D341Med (cell line): Measurements from ENCODE around the gene HSPA1A.
A peak's percentile ranks its signal among the peaks of the same experiment; 100 is the strongest.
"Not testable (repeated sequence)": the region's sequence is repeated elsewhere in the genome, so short reads cannot be mapped to it uniquely, and the experiment has no call there.

ENCODE experiments used
- DNase-seq: peaks from one replicate; pipeline ENCODE4 v3.0.0; 2012; ENCODE audit warnings: low spot score

Gene HSPA1A

DNA sequence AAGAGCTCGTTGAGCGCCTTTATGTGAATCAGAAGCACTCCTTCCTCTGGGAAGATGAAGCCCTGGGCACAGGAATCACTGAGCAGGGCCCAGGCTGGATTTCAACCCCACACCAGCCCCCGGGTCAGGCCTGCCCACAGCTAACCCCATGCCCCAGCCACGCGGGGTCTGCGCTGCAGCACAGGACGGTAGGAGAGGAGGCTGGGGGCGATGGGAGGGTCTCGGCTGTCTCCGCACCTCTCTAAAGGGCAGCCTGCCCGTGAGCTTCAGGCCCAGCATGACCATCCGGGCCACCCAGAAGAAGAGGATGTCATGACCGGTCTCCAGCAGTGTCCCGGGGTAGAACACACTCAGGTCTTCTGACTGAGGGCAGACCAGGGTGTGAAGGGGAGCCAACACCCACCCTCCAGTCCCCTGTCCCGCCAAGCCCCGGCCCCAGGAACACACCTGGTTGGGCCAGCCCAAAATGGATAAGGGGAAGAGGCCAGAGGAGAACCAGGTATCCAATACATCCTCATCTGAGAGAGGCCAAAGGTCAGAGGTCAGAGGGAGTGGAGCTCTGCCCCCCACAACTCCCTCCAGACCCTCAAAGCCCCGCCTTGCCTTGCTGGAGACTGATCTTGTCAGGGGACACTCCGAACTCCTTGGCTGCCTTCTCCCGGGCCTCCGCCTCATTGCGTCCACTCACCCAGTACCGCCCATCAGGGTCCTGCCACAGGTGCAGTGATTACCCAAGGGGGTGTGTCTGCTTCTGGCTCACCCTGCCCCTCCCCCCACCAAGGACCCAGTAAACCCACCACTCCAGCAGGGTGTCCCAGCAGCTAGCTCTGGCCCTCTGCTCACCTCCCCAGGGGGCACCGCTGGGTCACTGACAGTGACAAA lies 33.9 kb upstream of the HSPA1A start:
- DNase-seq: no peak

GRCh38 chr6:31782126-31782855 lies 33.1 kb upstream of the HSPA1A start:
- DNase-seq: no peak

DNA sequence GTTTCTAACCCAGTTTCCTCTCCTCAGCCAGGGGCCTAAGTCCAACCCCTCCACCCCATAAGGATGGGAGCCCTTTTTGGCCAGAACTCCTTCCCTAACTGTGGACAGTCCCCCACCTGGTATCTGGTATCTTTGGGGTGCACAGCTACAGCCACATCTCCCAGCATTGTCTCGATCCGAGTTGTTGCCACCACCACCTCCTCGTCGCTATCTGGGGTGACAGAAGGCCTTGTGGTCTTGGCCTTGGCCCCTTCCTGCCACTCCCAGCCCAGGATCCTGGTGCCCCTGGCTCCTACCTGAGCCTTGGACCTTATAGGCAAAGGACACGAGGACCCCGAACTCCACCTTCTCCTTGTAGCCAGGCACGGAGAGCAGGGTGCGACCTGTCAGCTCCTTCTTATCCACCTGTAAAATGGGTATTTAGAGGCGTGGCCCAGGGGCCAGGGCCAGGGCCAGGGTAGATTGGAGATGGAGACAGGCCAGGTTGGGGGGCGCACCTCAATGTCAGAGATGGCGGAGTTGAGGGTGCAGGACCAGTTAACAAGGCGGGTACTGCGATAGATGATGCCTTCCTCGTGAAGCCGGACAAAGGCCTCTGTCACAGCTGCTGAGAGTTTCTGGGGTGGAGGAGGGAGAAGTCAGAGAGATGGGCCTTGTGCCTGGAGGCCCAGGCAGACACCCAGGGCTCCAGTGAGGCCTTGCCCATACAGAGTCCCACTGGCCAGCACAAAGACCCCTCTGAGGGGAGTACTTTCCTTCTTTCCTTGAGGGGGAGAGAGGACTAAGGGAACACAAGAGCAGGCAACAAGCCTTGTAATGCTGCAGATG lies 31.0 kb upstream of the HSPA1A start:
- peak; percentile 8 for DNase-seq

GRCh38 chr6:31785475-31785874 lies 29.9 kb upstream of the HSPA1A start:
- DNase-seq: no peak

DNA sequence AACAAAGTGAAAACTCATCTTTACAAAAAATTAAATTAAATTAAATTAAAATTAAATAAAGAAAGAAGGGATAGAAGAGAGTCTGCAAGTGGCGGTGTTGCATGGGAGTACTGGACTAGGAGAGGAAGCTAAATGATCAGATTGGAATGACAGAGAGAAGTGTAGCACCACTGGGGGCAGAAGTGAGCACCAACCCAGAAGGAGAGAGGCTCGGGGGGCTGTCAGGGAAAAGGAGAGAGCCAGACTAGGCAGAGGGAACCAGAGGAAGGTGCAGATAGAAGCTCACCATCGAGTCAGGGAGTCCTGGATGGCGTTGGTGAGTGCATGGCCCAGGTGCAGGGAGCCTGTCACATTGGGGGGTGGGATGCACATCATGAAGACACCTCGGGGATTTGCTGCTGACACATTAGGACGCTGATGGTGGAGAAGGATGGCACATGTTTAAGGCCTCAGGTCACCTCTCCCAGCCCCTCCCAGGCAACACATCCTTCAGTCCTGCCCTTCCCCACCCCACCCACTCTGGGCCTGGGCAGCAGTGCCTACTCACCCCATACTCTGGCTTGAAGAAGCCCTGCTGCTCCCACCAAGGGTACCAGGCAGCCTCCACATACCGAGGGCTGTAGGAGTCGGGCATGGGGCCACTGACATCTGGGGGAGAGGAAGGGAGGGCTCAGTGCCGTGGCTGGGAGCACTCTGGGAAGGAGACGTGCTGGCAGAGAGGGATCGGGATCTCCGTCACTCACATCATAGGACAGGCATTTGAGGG lies 23.8 kb upstream of the HSPA1A start:
- DNase-seq: peak; percentile 81

- no peak for DNase-seq
Observed at GRCh38 chr6:31792090-31792374, 23.3 kb upstream of the HSPA1A start.

GRCh38 chr6:31792761-31793171 lies 22.6 kb upstream of the HSPA1A start:
- no peak for DNase-seq

- not testable (repeated sequence) for DNase-seq
Observed at GRCh38 chr6:31793927-31794245, 21.5 kb upstream of the HSPA1A start.

DNA sequence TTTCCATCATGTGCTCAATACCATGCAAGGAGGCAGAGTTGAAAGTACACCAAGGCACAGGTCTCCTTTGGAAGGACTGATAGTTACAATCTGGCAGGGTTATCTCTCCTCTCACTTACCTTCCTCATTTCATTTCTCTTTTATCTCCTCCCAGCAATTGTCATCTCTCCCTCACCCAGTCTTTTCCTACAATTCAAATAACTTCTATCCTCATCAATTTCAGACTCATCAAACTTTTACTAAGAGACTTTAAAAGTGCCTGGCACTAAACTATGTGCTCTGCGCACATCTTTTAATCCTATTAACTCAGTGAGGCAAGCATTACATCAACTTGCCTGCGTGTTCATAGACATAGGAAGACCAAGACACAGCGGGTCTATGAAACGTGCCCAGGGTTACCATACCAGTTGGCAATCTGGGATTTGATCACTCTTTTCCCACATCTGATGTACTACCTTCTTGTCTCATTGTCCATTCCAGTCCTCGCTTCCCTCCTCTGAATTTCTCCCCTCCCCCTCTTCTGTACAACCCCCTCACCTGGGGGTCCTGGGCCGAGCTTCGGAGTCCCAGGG lies 21.0 kb upstream of the HSPA1A start:
- peak; percentile 61 for DNase-seq

- peak; percentile 52 for DNase-seq
Observed at GRCh38 chr6:31794866-31795615, 20.3 kb upstream of the HSPA1A start.

DNA sequence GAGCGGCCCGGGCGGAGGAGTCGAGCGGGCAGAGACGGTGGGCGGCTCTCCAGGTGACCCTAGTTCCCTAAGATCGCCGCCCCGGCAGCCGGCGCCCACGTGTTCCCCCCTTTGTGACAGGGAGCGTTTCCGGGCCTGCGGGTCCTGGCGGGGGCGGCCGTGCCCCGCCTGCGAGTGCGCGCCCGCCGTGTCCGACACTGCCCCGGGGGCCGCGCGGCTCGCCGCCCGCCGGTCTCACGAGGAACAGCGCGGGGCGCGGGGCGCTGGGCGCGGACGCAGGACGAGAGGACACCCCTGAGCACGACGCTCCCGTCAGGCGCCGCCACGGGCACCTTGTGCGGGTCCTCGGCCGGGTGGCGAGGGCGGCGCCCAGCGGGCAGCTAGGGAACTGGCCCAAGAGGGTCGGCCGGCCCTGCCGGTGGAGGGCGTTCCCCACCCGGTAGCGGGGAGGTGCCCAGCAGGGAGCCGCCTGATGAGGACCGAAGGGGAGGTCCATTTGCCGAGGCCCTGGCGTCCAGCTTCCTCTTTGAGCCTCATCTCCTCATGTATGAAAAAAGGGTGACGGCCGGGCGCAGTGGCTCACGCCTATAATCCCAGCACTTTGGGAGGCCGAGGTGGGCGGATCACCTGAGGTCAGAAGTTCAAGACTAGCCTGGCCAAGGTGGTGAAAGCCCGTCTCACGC lies 19.6 kb upstream of the HSPA1A start, which contains the start of gene VARS1:
TSS of gene VARS1 (minus strand) at position 137 of the 683 bp plus-strand sequence. CDS start 535 bp downstream, outside the sequence.
- DNase-seq: peak; percentile 97

DNA sequence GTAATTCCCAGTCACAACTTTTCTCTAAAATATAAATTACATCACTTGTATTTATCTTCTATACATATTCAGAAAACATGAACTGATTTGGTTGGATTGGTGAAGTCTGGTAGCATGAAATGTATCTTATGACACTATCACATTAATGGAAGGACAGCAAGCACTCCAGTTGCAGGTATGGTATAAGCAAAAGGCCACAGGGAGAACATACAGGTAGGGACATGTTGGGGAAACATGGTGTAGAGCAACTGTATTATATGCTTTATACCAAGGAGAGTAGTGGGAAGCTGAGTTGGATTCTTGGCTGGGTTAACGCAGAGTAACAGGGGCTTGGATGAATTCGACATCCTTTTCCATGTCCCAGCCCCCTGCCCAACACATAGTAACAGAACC lies 18.4 kb upstream of the HSPA1A start:
- no peak for DNase-seq

DNA sequence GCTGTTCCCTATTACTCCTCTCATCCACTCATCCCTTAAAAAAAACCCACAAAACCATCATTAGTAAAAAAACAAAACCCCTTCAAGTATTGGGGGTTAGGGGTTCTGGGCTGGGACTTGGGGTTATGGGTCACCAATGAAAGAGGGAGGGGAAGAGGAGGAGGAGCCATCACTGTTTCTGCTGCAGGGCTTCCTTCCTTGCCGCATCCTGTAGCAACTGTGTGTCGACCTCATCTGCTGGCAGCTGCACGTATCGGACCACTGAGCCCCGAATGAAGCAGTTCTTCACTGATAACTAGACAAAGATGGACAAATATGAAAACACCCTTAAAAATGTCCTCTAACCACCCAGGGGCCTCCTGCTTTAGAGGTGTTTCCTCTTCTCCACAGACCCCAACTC lies 17.8 kb upstream of the HSPA1A start:
- no peak for DNase-seq

- DNase-seq: no peak
Observed at GRCh38 chr6:31799781-31800180, 15.6 kb upstream of the HSPA1A start.

DNA sequence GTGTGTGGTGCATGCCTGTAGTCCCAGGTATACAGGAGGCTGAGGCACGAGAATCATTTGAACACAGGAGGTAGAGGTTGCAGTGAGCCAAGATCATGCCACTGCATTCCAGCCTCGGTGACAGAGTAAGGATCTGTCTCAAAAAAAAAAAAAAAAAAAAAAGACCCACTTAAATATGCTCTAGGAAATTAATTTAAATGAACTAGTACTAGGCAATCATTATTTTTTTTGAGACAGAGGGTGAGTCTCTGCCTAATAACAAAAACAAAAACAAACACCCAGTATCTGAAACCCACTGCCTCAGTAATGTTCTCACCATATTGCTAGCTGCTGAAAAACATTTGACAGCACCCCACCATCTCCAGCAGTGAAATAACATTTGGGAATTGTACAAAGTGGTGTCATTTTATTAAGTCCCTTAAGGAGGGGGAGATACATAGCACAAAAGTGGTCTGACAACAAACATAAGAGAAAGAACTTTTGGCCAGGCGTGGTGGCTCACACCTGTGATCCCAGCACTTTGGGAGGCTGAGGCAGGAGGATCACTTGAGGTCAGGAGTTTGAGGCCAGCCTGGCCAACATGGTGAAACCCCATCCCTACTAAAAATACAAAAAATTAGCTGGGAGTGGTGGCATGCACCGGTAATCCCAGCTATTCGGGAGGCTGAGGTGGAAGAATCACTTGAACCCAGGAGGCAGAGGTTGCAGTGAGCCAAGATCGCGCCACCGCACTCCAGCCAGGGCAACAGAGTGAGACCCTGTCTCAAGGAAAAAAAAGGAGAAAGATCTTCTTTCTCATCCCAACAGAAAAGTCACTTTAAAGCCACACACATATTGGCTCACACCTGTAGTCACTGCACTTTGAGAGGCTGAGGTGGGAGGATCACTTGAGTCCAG lies 14.1 kb upstream of the HSPA1A start:
- not testable (repeated sequence) for DNase-seq

DNA sequence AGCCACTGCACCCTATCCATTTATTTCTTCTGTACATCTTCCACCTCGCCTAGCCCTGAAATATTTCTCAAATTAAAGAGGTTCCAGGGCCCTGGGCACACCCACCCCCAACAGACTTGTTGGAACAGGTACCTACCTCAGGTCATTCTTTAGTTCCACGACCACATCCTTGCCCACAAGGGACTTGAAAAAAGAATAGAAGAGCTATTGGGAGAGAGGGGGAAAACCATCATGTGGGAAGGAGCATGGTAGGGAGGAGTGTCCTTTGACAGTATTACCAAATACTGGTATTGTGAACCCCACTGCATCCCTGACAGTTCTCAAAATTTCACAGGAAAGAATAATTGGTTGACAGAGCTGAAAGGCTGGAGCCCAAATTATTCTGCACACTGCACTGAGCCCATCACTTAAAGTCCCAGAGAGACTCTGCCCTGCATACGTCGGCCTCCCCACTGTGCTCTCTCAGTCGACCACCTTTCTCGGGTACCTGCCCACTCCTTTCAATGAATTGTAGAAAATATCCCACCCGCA lies 9.3 kb upstream of the HSPA1A start:
- DNase-seq: no peak

DNA sequence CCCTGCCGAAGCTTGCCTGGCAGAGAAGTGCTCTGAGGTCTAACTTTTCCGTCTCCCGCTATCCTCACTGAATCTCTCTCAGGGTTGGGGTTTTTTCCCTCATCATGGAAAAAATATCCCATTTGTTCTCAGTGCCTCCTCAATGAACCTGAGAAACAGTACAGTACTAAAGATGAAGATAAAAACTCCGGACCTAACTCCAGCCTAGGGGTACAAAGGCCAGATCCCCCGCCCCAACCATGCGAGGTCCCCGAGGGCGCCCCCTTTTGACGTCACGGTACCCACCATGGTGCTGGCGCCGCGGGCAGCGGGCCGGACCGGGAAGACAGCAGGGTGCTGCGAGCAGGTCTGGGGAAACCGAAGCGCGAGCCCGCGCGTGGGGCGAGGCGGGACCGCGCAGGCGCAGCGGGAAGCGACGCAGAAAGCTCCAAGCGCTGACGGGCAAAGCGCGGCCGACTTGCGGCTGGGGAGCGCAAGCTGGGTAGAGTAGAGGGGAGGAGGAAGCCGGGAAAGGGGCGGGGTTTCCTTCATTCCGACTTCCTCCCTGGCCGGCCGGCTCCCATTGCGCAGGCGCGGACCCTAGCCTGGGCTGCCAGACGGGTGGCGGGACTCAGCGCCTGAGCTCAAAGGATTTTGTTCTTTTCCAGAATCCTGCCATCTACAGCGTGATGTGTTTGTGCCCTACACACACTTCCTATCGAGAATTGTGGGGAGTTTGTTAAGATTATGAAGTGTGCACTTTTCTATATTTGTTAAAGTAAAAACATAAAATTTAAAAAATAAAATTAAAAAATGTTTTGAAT lies 8.7 kb upstream of the HSPA1A start, which contains the start of gene LSM2:
TSS of gene LSM2 (minus strand) at position 497 of the 803 bp plus-strand sequence. CDS start at position 288, 209 bp downstream.
- DNase-seq: peak; percentile 100

DNA sequence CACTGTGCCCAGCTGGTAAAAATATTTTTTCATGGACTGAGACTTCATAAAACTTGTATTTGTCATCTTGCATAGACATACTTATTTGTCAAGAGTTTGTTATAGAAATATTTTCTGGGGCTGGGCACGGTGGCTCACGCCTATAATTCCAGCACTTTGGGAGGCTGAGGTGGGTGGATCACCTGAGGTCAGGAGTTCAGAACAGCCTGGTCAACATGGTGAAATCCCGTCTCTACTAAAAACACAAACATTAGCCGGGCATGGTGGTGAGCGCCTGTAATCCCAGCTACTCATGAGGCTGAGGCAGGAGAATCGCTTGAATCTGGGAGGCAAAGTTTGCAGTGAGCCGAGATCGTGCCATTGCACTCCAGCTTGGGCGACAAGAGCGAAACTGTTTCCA lies 6.7 kb upstream of the HSPA1A start:
- not testable (repeated sequence) for DNase-seq
